Suprapubic skin (tissue), 4 donors: ENCODE measurements around the gene GAS7. TPM values are rescaled to one million over a fixed set of nuclear protein-coding genes. Genes with fewer than 3 reads are reported as not detected.
A peak's percentile ranks its signal among the peaks of the same experiment; 100 is the strongest.

ENCODE experiments used
- DNase-seq, 2 donors: peaks; one replicate each; pipeline ENCODE4 v3.0.0-alpha.2; 2019; ENCODE audit warnings: low spot score in 2 of 2
- H3K27ac ChIP-seq: fragments of 200-600 bp; sonication (generic); one replicate; pipeline ENCODE4 v1.5.1; 2019
- H3K27me3 ChIP-seq: fragments of 200-600 bp; sonication (generic); one replicate; pipeline ENCODE4 v1.5.1; 2019
- H3K36me3 ChIP-seq: fragments of 200-600 bp; sonication (generic); one replicate; pipeline ENCODE4 v1.5.1; 2019
- H3K4me1 ChIP-seq: fragments of 200-600 bp; sonication (generic); one replicate; pipeline ENCODE4 v1.5.1; 2019
- H3K4me3 ChIP-seq: fragments of 200-600 bp; sonication (generic); one replicate; pipeline ENCODE4 v1.5.1; 2019; ENCODE audit warnings: mild to moderate bottlenecking
- H3K9me3 ChIP-seq: fragments of 200-600 bp; sonication (generic); one replicate; pipeline ENCODE4 v1.5.1; 2019
- CTCF ChIP-seq, 2 donors: fragments of 200-600 bp in 1 of 2; fragments of 450-650 bp in 1 of 2; sonication (generic) in 1 of 2; IDR thresholded peaks; one replicate each; pipeline ENCODE4 v1.5.1; 2016 to 2019; ENCODE audit warnings: antibody characterized with exemption in 2 of 2, mild to moderate bottlenecking in 1 of 2, moderate library complexity in 1 of 2
- EP300 ChIP-seq: sonication (generic); formaldehyde crosslinking; IDR thresholded peaks from one replicate; pipeline ENCODE4 v1.6.1; 2017; ENCODE audit warnings: antibody characterized with exemption
- POLR2A ChIP-seq, 2 donors: fragments of 450-650 bp; IDR thresholded peaks; one replicate each; pipeline ENCODE4 v1.6.1; 2017; ENCODE audit warnings: antibody characterized with exemption in 2 of 2, mild to moderate bottlenecking in 2 of 2, moderate library complexity in 2 of 2
- POLR2AphosphoS5 ChIP-seq, 3 donors: sonication (generic); formaldehyde crosslinking; IDR thresholded peaks; one replicate each; pipeline ENCODE4 v1.6.1; 2017; ENCODE audit warnings: antibody characterized with exemption in 3 of 3
- WGBS: methylation state at CpG from one replicate; pipeline ENCODE4 v1.1.5; 2018; 5-methylcytosine and 5-hydroxymethylcytosine counted together
- total RNA-seq, 4 donors: library from RNA; depleted of rRNA; stranded (reverse); fragments of >200 nt; gene quantifications; one replicate each; pipeline ENCODE4 v1.1.0, GENCODE V29; 2016

The GAS7 gene
- total RNA-seq, 4 donors from 2014 or later = 45.7 to 106 (median 74.2) TPM

- no peaks in the 10 kb centered on the region for H3K27me3 ChIP-seq
- H3K4me1 ChIP-seq = peaks cover 74% of the 10 kb centered on the region
- no peak overlapping the region for H3K27ac ChIP-seq
- WGBS = 61% methylated on average over 17 of the region's 17 CpGs
- DNase-seq = no peak
- no peak overlapping the region for H3K4me3 ChIP-seq
- no peaks in the 10 kb centered on the region for H3K36me3 ChIP-seq
- TF ChIP-seq POLR2AphosphoS5 (IDR thresholded peaks at IDR 0.05) (no peak), CTCF (IDR thresholded peaks at IDR 0.05) (no peak), POLR2A (IDR thresholded peaks at IDR 0.05) (no peak), EP300 (no peak)
- no peaks in the 10 kb centered on the region for H3K9me3 ChIP-seq
Observed at GRCh38 chr17:10121971-10122707, 76.3 kb downstream of the GAS7 start.

- Histone ChIP-seq H3K4me1 (peaks cover 76% of the 10 kb centered on the region), H3K4me3 (no peak overlapping the region), H3K27ac (peak overlapping the region; percentile 55)
Observed at GRCh38 chr17:10120749-10121148, 77.7 kb downstream of the GAS7 start.

GRCh38 chr17:10120109-10120485 is 78.3 kb downstream of the GAS7 start:
- Histone ChIP-seq H3K9me3 (no peaks in the 10 kb centered on the region), H3K36me3 (no peaks in the 10 kb centered on the region), H3K4me1 (peaks cover 76% of the 10 kb centered on the region), H3K27me3 (no peaks in the 10 kb centered on the region), H3K27ac (peak overlapping the region; percentile 55), H3K4me3 (no peak overlapping the region)
- no peak for DNase-seq
- WGBS = 67% methylated on average over 10 of the region's 10 CpGs
- TF ChIP-seq EP300 = no peak
- no peak for TF ChIP-seq CTCF (IDR thresholded peaks at IDR 0.05)
- TF ChIP-seq POLR2A (IDR thresholded peaks at IDR 0.05) = no peak
- no peak for TF ChIP-seq POLR2AphosphoS5 (IDR thresholded peaks at IDR 0.05)

More at GRCh38 chr17:10120749-10121148, 77.7 kb downstream of the GAS7 start:
- H3K36me3 ChIP-seq = no peaks in the 10 kb centered on the region
- no peaks in the 10 kb centered on the region for H3K27me3 ChIP-seq
- WGBS = 50% methylated on average over 12 of the region's 12 CpGs
- H3K9me3 ChIP-seq = no peaks in the 10 kb centered on the region
- DNase-seq = peak in 1 of 2 donors; percentile 55
- no peak for TF ChIP-seq POLR2AphosphoS5 (IDR thresholded peaks at IDR 0.05)
- no peak for TF ChIP-seq POLR2A (IDR thresholded peaks at IDR 0.05)
- no peak for TF ChIP-seq CTCF (IDR thresholded peaks at IDR 0.05)
- TF ChIP-seq EP300 = no peak

GRCh38 chr17:10119203-10120108 is 79.0 kb downstream of the GAS7 start:
- peaks cover 82% of the 10 kb centered on the region for H3K4me1 ChIP-seq
- no peaks in the 10 kb centered on the region for H3K36me3 ChIP-seq
- peak in 1 of 2 donors; percentile 87 for DNase-seq
- H3K4me3 ChIP-seq = no peak overlapping the region
- H3K9me3 ChIP-seq = no peaks in the 10 kb centered on the region
- no peaks in the 10 kb centered on the region for H3K27me3 ChIP-seq
- TF ChIP-seq POLR2AphosphoS5 (IDR thresholded peaks at IDR 0.05) (peak in 2 of 3 donors; percentile 73 to 82), EP300 (no peak), POLR2A (IDR thresholded peaks at IDR 0.05) (no peak), CTCF (IDR thresholded peaks at IDR 0.05) (no peak)
- H3K27ac ChIP-seq = peak overlapping the region; percentile 55
- 29% methylated on average over 6 of the region's 8 CpGs for WGBS

- peaks cover 89% of the 10 kb centered on the region for H3K4me1 ChIP-seq
- WGBS = 79% methylated on average over 5 of the region's 5 CpGs
- H3K27me3 ChIP-seq = no peaks in the 10 kb centered on the region
- no peak overlapping the region for H3K4me3 ChIP-seq
- TF ChIP-seq EP300 (no peak), POLR2A (IDR thresholded peaks at IDR 0.05) (no peak), CTCF (IDR thresholded peaks at IDR 0.05) (no peak), POLR2AphosphoS5 (IDR thresholded peaks at IDR 0.05) (no peak)
- no peaks in the 10 kb centered on the region for H3K9me3 ChIP-seq
- no peak overlapping the region for H3K27ac ChIP-seq
- H3K36me3 ChIP-seq = no peaks in the 10 kb centered on the region
- DNase-seq = peak in 1 of 2 donors; percentile 46
Observed at GRCh38 chr17:10118788-10119130, 79.6 kb downstream of the GAS7 start.
